Cerebellar nuclear complex (tissue), 1 donor: ENCODE data around the gene KIAA1549.
"Not testable (repeated sequence)": the region's sequence is repeated elsewhere in the genome, so short reads cannot be mapped to it uniquely, and the experiment has no call there.

ENCODE experiments used
- DNase-seq, 2 experiments: peaks; one replicate each; lab custom pipeline; 2025; lab: John Stamatoyannopoulos, UW

Gene KIAA1549

DNA sequence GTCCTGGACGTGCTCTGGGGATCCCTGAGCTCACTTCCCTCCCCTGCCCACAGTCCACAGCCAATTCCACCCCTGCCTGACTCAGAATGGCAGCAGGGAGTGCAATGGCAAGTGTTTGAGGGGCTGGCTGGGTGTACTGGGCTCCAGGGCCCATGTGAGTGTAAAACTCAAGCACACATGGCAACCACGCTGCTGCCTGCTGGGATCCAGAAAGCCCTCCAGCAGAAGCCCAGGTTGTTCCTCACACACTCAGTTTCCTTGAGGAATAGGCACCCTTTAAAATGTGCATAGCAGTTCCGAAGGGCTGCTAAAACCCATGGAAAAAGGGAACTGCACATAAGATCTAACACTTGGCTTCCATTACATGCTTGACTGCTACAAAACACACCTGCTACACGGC is 171.8 kb downstream of the KIAA1549 start:
- no peak for DNase-seq

DNA sequence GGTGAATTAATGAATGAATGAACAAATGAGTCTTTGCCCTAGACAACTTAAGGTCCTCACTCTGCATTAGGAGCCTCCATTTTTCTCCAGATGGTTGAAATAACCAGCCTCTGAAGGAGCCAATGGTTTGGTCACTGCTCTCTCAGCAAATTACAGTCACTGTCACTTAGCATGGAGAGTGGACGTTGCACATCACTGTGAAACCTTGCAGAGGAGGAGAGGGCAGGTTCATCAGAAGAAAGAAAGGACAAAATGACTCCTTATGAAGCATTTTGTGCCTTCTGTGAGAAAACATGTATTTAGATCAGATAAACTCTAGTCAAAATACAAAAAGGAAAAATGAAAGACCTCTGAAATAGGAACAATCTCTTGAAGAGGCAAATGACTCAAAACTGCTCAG is 176.6 kb downstream of the KIAA1549 start:
- no peak for DNase-seq

- no peak for DNase-seq
These were observed 178.5 kb downstream of the KIAA1549 start for GRCh38 chr7:138802706-138803105.

DNA sequence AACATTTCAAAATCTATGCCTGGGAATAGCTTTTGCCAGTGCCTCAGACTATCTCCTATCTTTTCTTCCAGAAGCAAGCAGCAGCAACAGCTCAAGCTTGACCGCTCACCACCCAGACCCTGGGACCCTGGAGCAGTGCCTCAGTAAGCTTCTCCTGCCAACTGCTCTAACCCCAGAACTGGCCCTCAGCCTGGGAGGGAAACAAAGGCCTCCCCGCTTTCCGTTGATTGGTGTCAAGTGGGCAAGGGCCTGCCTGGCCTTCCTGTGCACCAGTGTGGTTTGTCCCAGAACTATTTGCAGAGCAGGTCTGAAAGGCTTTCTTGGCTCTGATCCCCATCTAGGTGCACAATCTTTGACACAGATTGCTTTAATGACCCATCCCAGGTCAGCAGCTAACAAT is 179.9 kb downstream of the KIAA1549 start:
- DNase-seq, result no peak

DNA sequence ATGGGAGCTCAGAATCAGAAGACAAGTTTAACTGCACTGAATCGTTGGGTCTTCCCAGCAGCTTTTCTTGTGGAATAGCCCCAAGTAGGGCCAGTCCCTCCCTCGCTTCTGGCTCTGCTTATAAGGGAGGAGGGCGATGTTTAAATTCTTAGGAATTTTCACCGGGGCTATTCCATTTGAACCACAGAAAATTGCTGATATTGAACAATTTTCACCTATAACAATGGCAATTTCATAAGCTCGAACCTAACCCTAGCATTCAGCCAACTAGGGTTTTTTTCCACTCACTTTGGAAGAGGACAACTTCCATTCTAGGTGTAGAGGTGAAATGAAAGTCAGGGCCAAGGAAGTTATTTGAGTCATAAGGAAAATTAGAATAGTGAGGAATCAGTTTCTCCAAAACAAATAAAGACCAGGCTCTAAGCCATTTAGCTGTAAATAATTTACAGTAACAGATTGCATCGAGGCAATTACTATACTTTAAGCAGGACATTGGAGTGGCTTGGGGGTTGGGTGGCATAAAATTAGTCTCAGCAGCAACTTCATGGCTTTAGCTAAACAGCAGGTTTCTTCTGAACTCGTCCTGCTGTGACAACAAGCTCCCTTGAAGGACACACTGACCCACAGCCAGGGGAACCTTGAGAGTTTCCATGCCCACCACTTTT is 181.7 kb downstream of the KIAA1549 start:
- DNase-seq, result no peak

GRCh38 chr7:138798836-138799235 is 182.4 kb downstream of the KIAA1549 start:
- no peak for DNase-seq

DNA sequence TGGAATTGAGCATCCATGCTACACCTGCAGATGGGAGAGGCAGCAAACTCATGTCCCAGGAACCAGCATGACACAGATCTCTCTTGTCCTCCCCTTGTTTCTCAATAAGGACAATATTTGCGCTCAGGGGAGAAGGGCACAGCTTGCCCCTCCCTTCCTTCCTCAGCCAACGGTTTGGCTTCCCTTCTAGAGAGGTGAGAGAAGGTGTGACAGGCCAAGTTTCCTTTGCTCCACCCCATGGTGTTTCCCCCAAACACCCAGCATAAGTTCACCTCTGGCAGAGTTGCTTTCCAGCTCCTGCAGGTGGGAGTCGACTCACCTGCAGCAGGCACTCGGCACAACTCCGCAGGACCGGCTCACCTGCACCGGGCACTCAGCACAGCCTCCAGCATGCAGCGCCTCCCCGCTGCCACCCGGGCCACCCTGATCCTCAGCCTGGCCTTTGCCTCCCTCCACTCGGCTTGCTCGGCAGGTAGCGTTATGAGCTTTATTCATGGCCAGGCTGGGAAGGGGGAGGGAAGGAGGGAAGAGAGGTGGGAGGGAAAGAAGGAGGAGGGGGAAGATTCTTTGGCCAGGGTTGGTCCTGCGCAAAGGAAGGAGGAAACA is 183.4 kb downstream of the KIAA1549 start, which contains the start of the genes ATP6V0A4 and TMEM213:
TSS of gene ATP6V0A4 (minus strand) at position 482 of the 606 bp plus-strand sequence. CDS start 26,949 bp downstream, outside the sequence.
TSS of gene TMEM213 (plus strand) at position 280 of the 606 bp plus-strand sequence. CDS start at position 391, 111 bp downstream.
- DNase-seq, result no peak

DNA sequence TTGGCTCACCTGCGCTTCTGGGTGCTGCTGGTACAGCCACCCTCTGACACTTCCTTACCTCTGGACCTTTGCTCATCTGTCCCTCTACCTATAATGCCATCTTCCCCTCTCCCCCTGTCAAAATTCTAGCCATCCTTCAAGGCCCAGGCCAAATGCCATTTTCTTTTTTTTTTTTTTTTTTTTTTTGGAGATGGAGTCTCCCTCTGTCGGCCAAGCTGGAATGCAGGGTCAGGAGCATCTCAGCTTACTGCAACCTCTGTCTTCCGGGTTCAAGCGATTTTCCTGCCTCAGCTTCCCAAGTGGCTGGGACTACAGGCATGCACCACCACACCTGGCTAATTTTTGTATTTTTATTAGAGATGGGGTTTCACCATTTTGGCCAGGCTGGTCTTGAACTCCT is 184.1 kb downstream of the KIAA1549 start:
- not testable (repeated sequence) for DNase-seq

- DNase-seq, result no peak
These were observed 185.1 kb downstream of the KIAA1549 start for GRCh38 chr7:138796038-138796615.

DNA sequence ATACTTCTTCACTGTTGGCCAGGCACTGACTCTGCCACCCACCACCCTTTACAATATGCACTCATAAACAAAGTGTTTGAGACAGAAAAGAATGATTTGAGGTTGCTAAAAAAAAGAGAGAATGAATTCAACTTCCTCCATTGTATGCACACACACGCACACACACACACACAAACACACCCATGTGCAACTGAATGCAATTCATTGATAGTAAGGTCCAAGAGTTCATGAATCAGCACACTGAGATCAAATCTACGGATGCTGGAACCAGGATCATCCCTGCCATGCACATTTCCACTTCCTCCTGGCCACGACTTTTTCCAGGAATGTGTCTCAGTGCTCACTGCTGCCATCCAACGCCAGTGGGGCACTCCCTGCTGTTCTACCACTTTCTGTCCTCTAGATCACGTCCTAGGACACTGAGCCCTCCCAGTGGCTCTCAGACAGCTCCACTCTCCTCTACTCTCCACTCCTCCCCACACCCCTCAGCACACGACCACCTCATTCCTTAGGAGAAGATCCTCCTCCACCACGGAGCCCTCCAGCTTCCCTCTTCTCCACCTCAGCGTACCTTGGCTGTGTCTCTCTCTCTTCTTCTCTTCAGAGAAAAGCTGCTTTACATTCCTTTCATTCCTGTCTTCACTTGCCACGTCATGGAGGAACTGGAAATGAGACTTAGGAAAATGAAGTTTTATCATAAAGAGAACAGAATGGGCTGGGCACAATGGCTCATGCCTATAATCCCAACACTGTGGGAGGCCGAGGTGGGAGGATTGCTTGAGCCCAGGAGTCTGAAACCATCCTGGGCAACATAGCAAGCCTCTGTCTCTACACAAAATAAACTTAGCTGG is 195.4 kb downstream of the KIAA1549 start:
- no peak for DNase-seq

- no peak for DNase-seq
These were observed 196.5 kb downstream of the KIAA1549 start for GRCh38 chr7:138784692-138785091.
